SH-SY5Y (cell line): Measurements from ENCODE around the gene SLC16A13.

Experiments
- GATA2 ChIP-seq: IDR thresholded peaks from 2 replicates; pipeline ENCODE4 v1.6.1; 2011; ENCODE audit warnings: mild to moderate bottlenecking, low read depth, low read length
- GATA3 ChIP-seq: IDR thresholded peaks from 2 replicates; pipeline ENCODE4 v1.6.1; 2011; ENCODE audit warnings: low read depth, mild to moderate bottlenecking, low read length, moderate library complexity

GRCh38 chr17:7004398-7005253 lies 31.2 kb upstream of the SLC16A13 start:
- TF ChIP-seq GATA2 (no peak), GATA3 (no peak)
